HL-60 (cell line): ENCODE results near the gene SCUBE2.

ENCODE experiments used
- DNase-seq, 2 experiments: peaks; one replicate each; pipeline ENCODE4 v3.0.0-alpha.2; 2010 to 2020; ENCODE audit warnings: low read depth in 1 of 2, low spot score in 1 of 2
- H3K27ac ChIP-seq: fragments of 250-450 bp; sonication (Bioruptor Pico); replicated peaks from 2 replicates; pipeline ENCODE4 v1.5.1; 2020; ENCODE audit warnings: mild to moderate bottlenecking, moderate library complexity
- H3K27me3 ChIP-seq: fragments of 250-450 bp; sonication (Bioruptor Pico); 2 replicates; pipeline ENCODE4 v1.5.1; 2021; ENCODE audit warnings: mild to moderate bottlenecking, moderate library complexity; ENCODE audit not compliant: insufficient read depth, poor library complexity, severe bottlenecking
- H3K4me3 ChIP-seq: replicated peaks from 2 replicates; pipeline ENCODE4 v1.5.1; 2011; ENCODE audit warnings: mild to moderate bottlenecking, control low read depth, low read length; ENCODE audit not compliant: insufficient read depth
- CTCF ChIP-seq: IDR thresholded peaks from one replicate; pipeline ENCODE4 v1.5.1; 2011; ENCODE audit warnings: low read length, control low read depth, inconsistent platforms; ENCODE audit not compliant: insufficient read depth
- GABPA ChIP-seq: IDR thresholded peaks from 2 replicates; pipeline ENCODE4 v1.6.1; 2012; ENCODE audit warnings: low read depth
- POLR2AphosphoS5 ChIP-seq: IDR thresholded peaks from 2 replicates; pipeline ENCODE4 v1.6.1; 2012; ENCODE audit warnings: low read depth
- REST ChIP-seq: IDR thresholded peaks from 2 replicates; pipeline ENCODE4 v1.6.1; 2012; ENCODE audit warnings: low read depth; ENCODE audit not compliant: insufficient replicate concordance
- SPI1 ChIP-seq: IDR thresholded peaks from 2 replicates; pipeline ENCODE4 v1.6.1; 2012; ENCODE audit warnings: low read depth, mild to moderate bottlenecking, borderline replicate concordance

Gene SCUBE2

GRCh38 chr11:9020916-9021315 lies 70.5 kb downstream of the SCUBE2 start:
- Histone ChIP-seq H3K27ac (no peak overlapping the region), H3K27me3 (no peaks in the 10 kb centered on the region), H3K4me3 (no peak overlapping the region)
- TF ChIP-seq CTCF (no peak), SPI1 (no peak), POLR2AphosphoS5 (no peak), REST (no peak), GABPA (no peak)
- no peak for DNase-seq

DNA sequence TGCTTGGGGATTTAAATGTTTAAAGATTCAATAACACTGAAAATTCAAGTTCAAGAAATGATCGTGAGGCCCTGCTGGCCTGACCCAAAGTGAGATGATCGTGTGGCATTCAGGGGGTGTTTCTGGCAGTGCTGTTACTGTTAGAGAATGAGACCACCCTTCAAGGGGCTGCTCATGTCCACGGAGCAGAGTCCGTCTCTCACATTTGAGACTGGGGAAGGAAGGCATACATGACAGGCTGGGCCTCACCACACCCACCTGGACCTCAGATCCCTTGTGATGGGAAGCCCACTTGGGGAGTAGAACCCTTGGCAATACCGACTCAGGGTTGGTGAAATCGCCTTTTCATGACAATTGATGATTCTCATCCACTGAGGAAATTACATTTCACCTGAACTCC lies 71.5 kb downstream of the SCUBE2 start:
- Histone ChIP-seq H3K4me3 (no peak overlapping the region), H3K27me3 (no peaks in the 10 kb centered on the region), H3K27ac (no peak overlapping the region)
- no peak for TF ChIP-seq GABPA
- TF ChIP-seq POLR2AphosphoS5: no peak
- no peak for TF ChIP-seq REST
- no peak for TF ChIP-seq SPI1
- TF ChIP-seq CTCF: no peak
- no peak for DNase-seq

- peak; percentile 83 to 89 for DNase-seq
Measured at GRCh38 chr11:9017773-9018172, 73.6 kb downstream of the SCUBE2 start.

More at GRCh38 chr11:9017773-9018172, 73.6 kb downstream of the SCUBE2 start:
- Histone ChIP-seq H3K4me3 (no peak overlapping the region), H3K27ac (peak overlapping the region; percentile 31), H3K27me3 (no peaks in the 10 kb centered on the region)
- TF ChIP-seq GABPA (no peak), SPI1 (peak; percentile 91), POLR2AphosphoS5 (peak; percentile 62; the same call in 1 of the 2 replicates), CTCF (no peak), REST (no peak)
